HL-60 (cell line): ENCODE measurements around the gene ACTN1.

Source experiments
- CTCF ChIP-seq: IDR thresholded peaks from one replicate; pipeline ENCODE4 v1.5.1; 2011; ENCODE audit warnings: low read length, control low read depth, inconsistent platforms; ENCODE audit not compliant: insufficient read depth
- GABPA ChIP-seq: IDR thresholded peaks from 2 replicates; pipeline ENCODE4 v1.6.1; 2012; ENCODE audit warnings: low read depth
- POLR2AphosphoS5 ChIP-seq: IDR thresholded peaks from 2 replicates; pipeline ENCODE4 v1.6.1; 2012; ENCODE audit warnings: low read depth
- REST ChIP-seq: IDR thresholded peaks from 2 replicates; pipeline ENCODE4 v1.6.1; 2012; ENCODE audit warnings: low read depth; ENCODE audit not compliant: insufficient replicate concordance

GRCh38 chr14:68851078-68851477 is 128.0 kb downstream of the ACTN1 start:
- TF ChIP-seq CTCF, result no peak
- TF ChIP-seq GABPA, result no peak
- no peak for TF ChIP-seq POLR2AphosphoS5
- no peak for TF ChIP-seq REST
